ENCODE measurements around the gene SLC35B3. TPM values are rescaled to one million over a fixed set of nuclear protein-coding genes. Genes with fewer than 3 reads are reported as not detected.
"Not testable (repeated sequence)": the region's sequence is repeated elsewhere in the genome, so short reads cannot be mapped to it uniquely, and the experiment has no call there.

Gene SLC35B3
- total RNA-seq, 1 donor, result 5.7 TPM

GRCh38 chr6:8415280-8415679, 20.1 kb downstream of the SLC35B3 start:
- no peak for DNase-seq (ENCODE audit: low read depth in 2 of 3, low spot score in 2 of 3)

GRCh38 chr6:8414844-8415243, 20.5 kb downstream of the SLC35B3 start:
- no peak for DNase-seq (ENCODE audit: low read depth in 2 of 3, low spot score in 2 of 3)

GRCh38 chr6:8405946-8406345, 29.4 kb downstream of the SLC35B3 start:
- DNase-seq (ENCODE audit: low read depth in 2 of 3, low spot score in 2 of 3), result not testable (repeated sequence)

GRCh38 chr6:8402546-8402945, 32.8 kb downstream of the SLC35B3 start:
- no peak for DNase-seq (ENCODE audit: low read depth in 2 of 3, low spot score in 2 of 3)

GRCh38 chr6:8400663-8401062, 34.7 kb downstream of the SLC35B3 start:
- DNase-seq (ENCODE audit: low read depth in 2 of 3, low spot score in 2 of 3), result no peak

GRCh38 chr6:8392569-8392968, 42.8 kb downstream of the SLC35B3 start:
- DNase-seq (ENCODE audit: low read depth in 2 of 3, low spot score in 2 of 3), result peak in 1 of 3 donors; percentile 19

GRCh38 chr6:8391934-8392333, 43.4 kb downstream of the SLC35B3 start:
- DNase-seq (ENCODE audit: low read depth in 2 of 3, low spot score in 2 of 3), result no peak

- no peak for DNase-seq (ENCODE audit: low read depth in 2 of 3, low spot score in 2 of 3)
Measured at GRCh38 chr6:8389036-8389818, 46.1 kb downstream of the SLC35B3 start.

GRCh38 chr6:8387942-8388437, 47.4 kb downstream of the SLC35B3 start:
- no peak for DNase-seq (ENCODE audit: low read depth in 2 of 3, low spot score in 2 of 3)

GRCh38 chr6:8383584-8383983, 51.8 kb downstream of the SLC35B3 start:
- no peak for DNase-seq (ENCODE audit: low read depth in 2 of 3, low spot score in 2 of 3)

GRCh38 chr6:8382434-8382833, 52.9 kb downstream of the SLC35B3 start:
- DNase-seq (ENCODE audit: low read depth in 2 of 3, low spot score in 2 of 3), result no peak

GRCh38 chr6:8375916-8376315, 59.4 kb downstream of the SLC35B3 start:
- DNase-seq (ENCODE audit: low read depth in 2 of 3, low spot score in 2 of 3), result no peak

All from hematopoietic multipotent progenitor cell (in vitro differentiated cells).